Testis (tissue), 2 donors: Measurements from ENCODE around the gene GHRHR.

ENCODE experiments used
- POLR2A ChIP-seq: fragments of 450-650 bp; IDR thresholded peaks from one replicate; pipeline ENCODE4 v1.6.1; 2017; ENCODE audit warnings: antibody characterized with exemption, mild to moderate bottlenecking, moderate library complexity
- TF ChIP-seq, protein P1 (sequence below), 3 experiments: fragments of 450-650 bp in 2 of 3; fragments of 200-600 bp in 1 of 3; sonication (generic) in 1 of 3; IDR thresholded peaks; one replicate each; pipeline ENCODE4 v1.5.1; 2016 to 2019; ENCODE audit warnings: antibody characterized with exemption in 3 of 3, mild to moderate bottlenecking in 2 of 3, moderate library complexity in 1 of 3

DNA sequence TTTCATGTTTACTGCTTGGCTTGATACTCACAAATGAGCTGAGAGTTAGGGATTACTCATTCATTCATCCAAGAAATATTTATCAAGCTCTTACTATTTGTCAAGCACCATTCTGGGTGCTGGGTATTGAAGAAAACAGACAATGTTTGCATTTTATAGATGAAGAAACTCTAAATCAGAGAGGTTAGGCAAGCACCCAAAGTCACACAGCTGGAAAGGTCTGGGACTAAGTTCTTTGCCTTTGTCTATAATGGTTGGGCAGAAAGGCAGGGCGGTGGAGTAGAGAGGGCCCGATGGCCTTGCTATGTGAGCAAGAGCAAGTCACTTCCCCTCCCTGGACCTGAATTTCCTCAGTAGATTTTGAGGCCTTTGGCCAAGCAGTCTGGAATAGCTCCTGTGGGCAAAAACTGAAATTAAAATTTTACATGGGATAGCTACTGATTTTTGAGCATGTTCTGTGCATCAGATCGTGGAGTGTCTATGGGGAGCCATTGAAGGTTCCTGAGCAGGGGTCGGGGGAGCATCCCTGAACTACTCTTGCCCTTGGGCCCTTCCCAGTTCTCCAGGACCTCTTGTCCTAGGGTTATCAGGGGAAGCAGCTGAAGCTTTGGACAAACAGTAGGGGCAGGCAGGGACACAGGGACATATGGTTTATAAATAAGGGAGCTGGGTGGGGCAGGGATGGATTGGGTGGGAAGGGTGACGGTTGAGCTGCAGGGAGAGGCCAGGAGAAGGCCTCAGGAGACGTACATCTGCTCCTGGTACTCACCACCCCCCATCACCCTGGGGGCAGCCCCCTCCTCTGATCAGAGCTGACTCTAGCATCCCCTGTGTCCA, 28.8 kb upstream of the GHRHR start:
- TF ChIP-seq POLR2A, result no peak
- TF ChIP-seq, protein P1, sequence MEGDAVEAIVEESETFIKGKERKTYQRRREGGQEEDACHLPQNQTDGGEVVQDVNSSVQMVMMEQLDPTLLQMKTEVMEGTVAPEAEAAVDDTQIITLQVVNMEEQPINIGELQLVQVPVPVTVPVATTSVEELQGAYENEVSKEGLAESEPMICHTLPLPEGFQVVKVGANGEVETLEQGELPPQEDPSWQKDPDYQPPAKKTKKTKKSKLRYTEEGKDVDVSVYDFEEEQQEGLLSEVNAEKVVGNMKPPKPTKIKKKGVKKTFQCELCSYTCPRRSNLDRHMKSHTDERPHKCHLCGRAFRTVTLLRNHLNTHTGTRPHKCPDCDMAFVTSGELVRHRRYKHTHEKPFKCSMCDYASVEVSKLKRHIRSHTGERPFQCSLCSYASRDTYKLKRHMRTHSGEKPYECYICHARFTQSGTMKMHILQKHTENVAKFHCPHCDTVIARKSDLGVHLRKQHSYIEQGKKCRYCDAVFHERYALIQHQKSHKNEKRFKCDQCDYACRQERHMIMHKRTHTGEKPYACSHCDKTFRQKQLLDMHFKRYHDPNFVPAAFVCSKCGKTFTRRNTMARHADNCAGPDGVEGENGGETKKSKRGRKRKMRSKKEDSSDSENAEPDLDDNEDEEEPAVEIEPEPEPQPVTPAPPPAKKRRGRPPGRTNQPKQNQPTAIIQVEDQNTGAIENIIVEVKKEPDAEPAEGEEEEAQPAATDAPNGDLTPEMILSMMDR (IDR thresholded peaks at IDR 0.05), result no peak
